SK-N-SH (cell line): Measurements from ENCODE around the gene ZDHHC8. TPM values are rescaled to one million over a fixed set of nuclear protein-coding genes. Genes with fewer than 3 reads are reported as not detected.

Source experiments
- CTCF ChIA-PET: fragments of 300-600, 350-600 bp; formaldehyde crosslinking; extraction: SDS; loops from one replicate; lab custom pipeline; 2021; lab: Yijun Ruan, JAX
- POLR2A ChIA-PET: fragments of 350-600 bp; sonication (Branson Sonifier 250); formaldehyde crosslinking; extraction: SDS; loops from one replicate; lab custom pipeline; 2020; ENCODE audit warnings: antibody characterized with exemption, inconsistent platforms; lab: Yijun Ruan, JAX
- DNase-seq: peaks from one replicate; pipeline ENCODE4 v3.0.0; 2012
- H2AFZ ChIP-seq: fragments of 200-600 bp; sonication (generic); 2 replicates; pipeline ENCODE4 v1.8.1; 2016; ENCODE audit warnings: antibody characterized with exemption, mild to moderate bottlenecking, low read depth
- H3F3A ChIP-seq: fragments of 200-600 bp; sonication (generic); replicated peaks from 2 replicates; pipeline ENCODE3; 2016; ENCODE audit warnings: antibody characterized with exemption, mild to moderate bottlenecking; ENCODE audit not compliant: insufficient read depth
- H3K27ac ChIP-seq, 2 experiments: fragments of 200-500 bp in 1 of 2; fragments of 200-600 bp in 1 of 2; sonication (Bioruptor generic) in 1 of 2; sonication (generic), shearing (Covaris generic) in 1 of 2; 2 replicates each; pipeline versions ENCODE4 v1.5.1 to v1.6.1; 2014 to 2016; ENCODE audit warnings: low read depth in 2 of 2, inconsistent platforms in 1 of 2, low read length in 1 of 2, mild to moderate bottlenecking in 1 of 2, mixed read lengths in 1 of 2
- H3K27me3 ChIP-seq: fragments of 200-600 bp; sonication (generic), shearing (Covaris generic); 2 replicates; pipeline ENCODE4 v1.6.1; 2016; ENCODE audit warnings: mixed run types; ENCODE audit not compliant: insufficient read depth
- H3K36me3 ChIP-seq, 2 experiments: fragments of 200-500 bp in 1 of 2; fragments of 200-600 bp in 1 of 2; sonication (Bioruptor generic) in 1 of 2; sonication (generic) in 1 of 2; replicated peaks in 1 of 2; 2 replicates each; pipeline versions ENCODE3 to v1.5.1; 2014 to 2016; ENCODE audit warnings: low read length in 1 of 2, mild to moderate bottlenecking in 1 of 2; ENCODE audit not compliant: insufficient read depth in 2 of 2, control insufficient read depth in 1 of 2
- H3K4me1 ChIP-seq, 2 experiments: fragments of 200-500 bp in 1 of 2; fragments of 200-600 bp in 1 of 2; sonication (Bioruptor generic) in 1 of 2; sonication (generic), shearing (Covaris generic) in 1 of 2; 2 replicates each; pipeline versions ENCODE4 v1.5.1 to v1.6.1; 2014 to 2016; ENCODE audit warnings: low read depth in 1 of 2, low read length in 1 of 2, mixed run types in 1 of 2; ENCODE audit not compliant: insufficient read depth in 2 of 2, control insufficient read depth in 1 of 2
- H3K4me2 ChIP-seq: fragments of 200-600 bp; sonication (generic), shearing (Covaris generic); 2 replicates; pipeline ENCODE4 v1.6.1; 2017; ENCODE audit warnings: mixed run types
- H3K4me3 ChIP-seq, 2 experiments: fragments of 200-500 bp in 1 of 2; fragments of 200-600 bp in 1 of 2; sonication (Bioruptor generic) in 1 of 2; sonication (generic), shearing (Covaris generic) in 1 of 2; 2 replicates each; pipeline versions ENCODE4 v1.5.1 to v1.8.1; 2014 to 2016; ENCODE audit warnings: low read depth in 2 of 2, inconsistent platforms in 1 of 2, low read length in 1 of 2, mild to moderate bottlenecking in 1 of 2, mixed read lengths in 1 of 2, moderate library complexity in 1 of 2
- H3K79me2 ChIP-seq: fragments of 200-600 bp; sonication (generic); 2 replicates; pipeline ENCODE4 v1.8.1; 2017; ENCODE audit warnings: mild to moderate bottlenecking; ENCODE audit not compliant: insufficient read depth
- H3K9ac ChIP-seq: fragments of 200-600 bp; sonication (generic); 2 replicates; pipeline ENCODE4 v1.6.1; 2017; ENCODE audit warnings: mixed run types
- H3K9me2 ChIP-seq: fragments of 200-600 bp; sonication (generic); 2 replicates; pipeline ENCODE4 v1.6.1; 2017; ENCODE audit warnings: mixed run types
- H3K9me3 ChIP-seq: fragments of 200-600 bp; sonication (generic); 2 replicates; pipeline ENCODE4 v1.6.1; 2017; ENCODE audit warnings: mixed run types, mild to moderate bottlenecking, moderate library complexity
- H4K20me1 ChIP-seq: fragments of 200-600 bp; sonication (generic); 2 replicates; pipeline ENCODE4 v1.6.1; 2017; ENCODE audit warnings: mild to moderate bottlenecking, mixed run types; ENCODE audit not compliant: insufficient read depth
- CHD2 ChIP-seq: fragments of 150-350 bp; IDR thresholded peaks from 2 replicates; pipeline ENCODE4 v1.6.1; 2018; ENCODE audit warnings: low read length; ENCODE audit not compliant: partially characterized antibody
- FOSL2 ChIP-seq: IDR thresholded peaks from 2 replicates; pipeline ENCODE4 v1.4.0; 2012; ENCODE audit warnings: low read depth, mild to moderate bottlenecking, moderate library complexity, borderline replicate concordance
- FOXJ3 ChIP-seq: sonication (generic); formaldehyde crosslinking; IDR thresholded peaks from 2 replicates; pipeline ENCODE4 v1.5.1; 2020; ENCODE audit warnings: mild to moderate bottlenecking, missing genetic modification reagents
- NFIC ChIP-seq: IDR thresholded peaks from 2 replicates; pipeline ENCODE4 v1.4.0; 2012; ENCODE audit warnings: borderline replicate concordance
- PBX3 ChIP-seq: IDR thresholded peaks from 2 replicates; pipeline ENCODE4; 2012
- POLR2AphosphoS5 ChIP-seq: IDR thresholded peaks from 2 replicates; pipeline ENCODE4 v1.6.1; 2012; ENCODE audit warnings: low read depth, low read length
- REST ChIP-seq: IDR thresholded peaks from 2 replicates; pipeline ENCODE4 v1.6.1; 2012; ENCODE audit warnings: mild to moderate bottlenecking, low read depth, low read length, moderate library complexity
- TEAD4 ChIP-seq: IDR thresholded peaks from 2 replicates; pipeline ENCODE4 v1.4.0; 2012; ENCODE audit warnings: mild to moderate bottlenecking, borderline replicate concordance; ENCODE audit not compliant: insufficient read depth
- USF2 ChIP-seq: fragments of 150-350 bp; IDR thresholded peaks from 2 replicates; pipeline ENCODE4 v1.6.1; 2017; ENCODE audit warnings: antibody characterized with exemption, low read length, low read depth, borderline replicate concordance
- WGBS: methylation state at CpG from one replicate; pipeline ENCODE4 v1.1.6; 2017; ENCODE audit warnings: low lambda C conversion rate; 5-methylcytosine and 5-hydroxymethylcytosine counted together
- polyA plus RNA-seq, 3 experiments: library from polyadenylated mRNA; depleted of rRNA; stranded (reverse); fragments of >200 nt; gene quantifications; 2 replicates each; pipeline ENCODE4 v1.2.3, GENCODE V29; 2012
- TF ChIP-seq, protein P1 (sequence below): IDR thresholded peaks from 2 replicates; pipeline ENCODE4 v1.4.0; 2012; ENCODE audit warnings: low read depth
- TF ChIP-seq, protein P2 (sequence below): fragments of 200-600 bp; sonication (generic); IDR thresholded peaks from 2 replicates; pipeline ENCODE4 v1.6.1; 2017; ENCODE audit warnings: antibody characterized with exemption, mild to moderate bottlenecking, moderate library complexity

Gene ZDHHC8
- polyA plus RNA-seq, 1 of the 3 experiments (the other 2 are of a cell fraction), result 65.3 TPM

DNA sequence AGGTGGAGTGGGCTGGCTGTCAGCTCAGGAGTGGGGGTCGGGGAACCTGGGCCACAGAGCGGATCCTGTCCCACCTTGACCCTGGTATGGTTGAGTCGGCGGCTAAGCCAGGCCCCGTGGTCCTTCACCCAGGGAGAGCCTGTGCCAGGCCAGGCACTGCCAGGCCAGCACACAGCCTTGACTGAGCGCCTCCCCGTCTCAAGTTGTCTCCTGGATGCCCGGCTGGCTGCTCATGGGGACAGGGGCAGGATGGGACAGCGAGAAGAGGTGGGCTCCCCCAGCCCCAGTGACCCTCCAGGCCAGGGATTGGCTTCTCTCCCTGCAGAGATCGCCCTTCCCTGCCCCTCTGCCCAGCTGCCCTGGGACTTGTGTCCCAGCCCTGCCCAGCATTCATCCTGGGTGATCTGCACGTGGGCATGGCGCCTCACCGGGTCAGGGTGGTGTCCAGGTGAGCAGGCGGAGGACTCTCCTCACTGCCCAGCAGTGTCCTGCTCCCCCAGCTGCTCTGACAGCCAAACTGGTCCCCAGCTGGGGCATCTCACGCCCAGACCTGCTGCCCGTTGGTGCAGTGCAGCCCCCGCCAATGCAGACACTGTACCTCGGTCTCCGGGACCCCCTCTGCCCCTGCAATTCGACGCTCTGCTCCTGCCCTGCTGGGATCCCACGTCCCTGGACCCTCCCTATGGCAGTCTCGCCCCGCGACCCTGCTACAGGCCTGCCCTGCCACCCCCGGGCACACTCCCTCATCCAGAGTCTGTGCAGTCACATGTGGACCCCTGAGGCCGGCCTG is 48.0 kb downstream of the ZDHHC8 start:
- H2AFZ ChIP-seq, result no peak overlapping the region
- H4K20me1 ChIP-seq, result no peaks in the 10 kb centered on the region
- CTCF ChIA-PET, result interaction anchor here (1.2 kb wide), 1 partner anchor 20 kb away, joined by 3 read pairs; no protein-coding TSS in a partner anchor
- POLR2A ChIA-PET, result no interaction called here
- H3K9me2 ChIP-seq, result no peaks in the 10 kb centered on the region
- no peak for TF ChIP-seq TEAD4
- TF ChIP-seq, protein P1, sequence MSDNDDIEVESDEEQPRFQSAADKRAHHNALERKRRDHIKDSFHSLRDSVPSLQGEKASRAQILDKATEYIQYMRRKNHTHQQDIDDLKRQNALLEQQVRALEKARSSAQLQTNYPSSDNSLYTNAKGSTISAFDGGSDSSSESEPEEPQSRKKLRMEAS, result no peak
- no peak for TF ChIP-seq FOSL2
- no peak for TF ChIP-seq FOXJ3 (CRISPR knock-in tag)
- TF ChIP-seq PBX3, result no peak
- no peak for TF ChIP-seq NFIC
- no peak for TF ChIP-seq CHD2
- no peak for TF ChIP-seq REST
- TF ChIP-seq, protein P2, sequence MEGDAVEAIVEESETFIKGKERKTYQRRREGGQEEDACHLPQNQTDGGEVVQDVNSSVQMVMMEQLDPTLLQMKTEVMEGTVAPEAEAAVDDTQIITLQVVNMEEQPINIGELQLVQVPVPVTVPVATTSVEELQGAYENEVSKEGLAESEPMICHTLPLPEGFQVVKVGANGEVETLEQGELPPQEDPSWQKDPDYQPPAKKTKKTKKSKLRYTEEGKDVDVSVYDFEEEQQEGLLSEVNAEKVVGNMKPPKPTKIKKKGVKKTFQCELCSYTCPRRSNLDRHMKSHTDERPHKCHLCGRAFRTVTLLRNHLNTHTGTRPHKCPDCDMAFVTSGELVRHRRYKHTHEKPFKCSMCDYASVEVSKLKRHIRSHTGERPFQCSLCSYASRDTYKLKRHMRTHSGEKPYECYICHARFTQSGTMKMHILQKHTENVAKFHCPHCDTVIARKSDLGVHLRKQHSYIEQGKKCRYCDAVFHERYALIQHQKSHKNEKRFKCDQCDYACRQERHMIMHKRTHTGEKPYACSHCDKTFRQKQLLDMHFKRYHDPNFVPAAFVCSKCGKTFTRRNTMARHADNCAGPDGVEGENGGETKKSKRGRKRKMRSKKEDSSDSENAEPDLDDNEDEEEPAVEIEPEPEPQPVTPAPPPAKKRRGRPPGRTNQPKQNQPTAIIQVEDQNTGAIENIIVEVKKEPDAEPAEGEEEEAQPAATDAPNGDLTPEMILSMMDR, result no peak
- TF ChIP-seq USF2, result no peak
- TF ChIP-seq POLR2AphosphoS5, result no peak
- H3K9ac ChIP-seq, result no peak overlapping the region
- DNase-seq, result no peak
- H3K27ac ChIP-seq, result no peak overlapping the region
- no peaks in the 10 kb centered on the region for H3K27me3 ChIP-seq
- H3K9me3 ChIP-seq, result no peaks in the 10 kb centered on the region
- H3K79me2 ChIP-seq, result no peaks in the 10 kb centered on the region
- no peak overlapping the region for H3K4me2 ChIP-seq
- no peaks in the 10 kb centered on the region for H3F3A ChIP-seq
- H3K4me3 ChIP-seq, result no peak overlapping the region
- peaks cover 0 to 3% of the 10 kb centered on the region in 2 experiments; a peak in 1 of 4 replicates for H3K4me1 ChIP-seq
- no CpG with 5 or more reads among the region's 27 CpGs for WGBS
- no peaks in the 10 kb centered on the region for H3K36me3 ChIP-seq
